Measurements from ENCODE around the gene HSFX3.
"Not testable (repeated sequence)": the region's sequence is repeated elsewhere in the genome, so short reads cannot be mapped to it uniquely, and the experiment has no call there.

Gene HSFX3

DNA sequence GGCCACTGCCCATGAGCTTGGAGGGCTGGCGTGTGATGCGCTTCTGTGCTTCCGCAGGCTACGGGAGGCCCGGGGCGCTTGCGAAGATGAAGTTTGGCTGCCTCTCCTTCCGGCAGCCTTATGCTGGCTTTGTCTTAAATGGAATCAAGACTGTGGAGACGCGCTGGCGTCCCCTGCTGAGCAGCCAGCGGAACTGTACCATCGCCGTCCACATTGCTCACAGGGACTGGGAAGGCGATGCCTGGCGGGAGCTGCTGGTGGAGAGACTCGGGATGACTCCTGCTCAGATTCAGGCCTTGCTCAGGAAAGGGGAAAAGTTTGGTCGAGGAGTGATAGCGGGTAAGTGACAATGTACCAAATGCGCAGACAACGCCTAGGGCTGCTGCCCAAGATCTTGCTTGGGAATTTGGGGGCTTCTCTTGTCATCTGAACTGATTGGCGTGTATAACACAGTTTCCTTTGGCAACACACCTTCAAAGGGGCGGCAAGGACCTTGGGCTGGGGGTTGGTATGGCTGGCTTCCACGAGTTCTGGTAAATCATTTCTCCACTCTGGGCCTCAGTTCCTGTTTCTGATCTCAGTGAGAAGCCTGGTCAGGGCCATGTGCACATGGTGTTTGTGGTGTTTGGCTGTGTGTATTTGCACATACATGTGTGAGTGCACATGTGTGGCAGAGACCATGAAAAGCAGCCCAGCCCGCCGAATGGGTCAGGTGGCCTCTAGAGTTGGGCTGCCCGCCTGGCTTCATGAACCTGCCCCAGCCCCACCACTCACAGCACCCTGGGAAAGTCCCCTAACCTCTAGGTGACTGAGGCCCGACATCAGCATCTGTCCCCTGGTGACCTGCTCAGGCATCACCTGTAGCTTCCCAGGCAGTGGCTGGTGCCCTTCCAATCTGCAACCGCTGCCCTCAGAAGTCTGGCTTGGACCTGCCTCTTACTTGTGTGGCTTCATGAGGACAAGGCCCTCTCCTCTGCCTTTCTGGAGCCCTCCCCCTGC is 3.9 kb downstream of the HSFX3 start:
- DNase-seq (ENCODE audit: insufficient read length, low spot score); FAIRE-seq: not testable (repeated sequence)

DNA sequence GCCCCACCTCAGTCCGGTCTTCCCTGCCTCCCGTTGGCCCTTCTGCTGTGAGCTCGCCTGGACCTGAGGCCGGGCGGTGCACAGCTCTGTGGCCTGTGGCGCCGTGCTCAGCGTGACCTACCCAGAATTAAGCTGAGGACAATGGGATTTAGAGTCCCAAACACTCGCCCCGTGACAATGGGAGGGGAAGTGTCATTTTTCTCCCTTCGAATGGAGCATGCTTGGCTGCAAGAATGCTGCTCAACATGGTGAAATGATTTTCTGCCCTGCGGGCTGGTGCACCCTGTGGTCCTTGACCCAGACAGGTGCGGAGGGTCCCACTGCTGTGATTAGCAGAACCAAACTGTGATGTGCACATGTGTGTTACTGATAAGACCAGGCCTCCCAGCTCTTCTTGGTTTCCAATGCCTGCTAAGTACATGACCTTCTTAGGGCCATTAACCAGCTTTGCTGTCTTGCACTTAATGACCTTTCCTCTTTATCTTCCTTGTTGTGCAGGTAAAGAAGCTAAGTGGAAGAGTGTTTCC is 8.1 kb downstream of the HSFX3 start:
- no peak for FAIRE-seq

GRCh38 chrX:149540621-149541520 is 8.9 kb downstream of the HSFX3 start, which contains the start of gene EOLA1:
Gene EOLA1, plus strand, starts transcription at chrX:149541012. Its CDS starts 4,619 bp downstream, at chrX:149545631.
- DNase-seq (ENCODE audit: insufficient read length, low spot score) (peak; percentile 41), FAIRE-seq (peak; percentile 26)

More for the DNA sequence above, 8.1 kb downstream of the HSFX3 start:
- no peak for DNase-seq (ENCODE audit: insufficient read length, low spot score)

DNA sequence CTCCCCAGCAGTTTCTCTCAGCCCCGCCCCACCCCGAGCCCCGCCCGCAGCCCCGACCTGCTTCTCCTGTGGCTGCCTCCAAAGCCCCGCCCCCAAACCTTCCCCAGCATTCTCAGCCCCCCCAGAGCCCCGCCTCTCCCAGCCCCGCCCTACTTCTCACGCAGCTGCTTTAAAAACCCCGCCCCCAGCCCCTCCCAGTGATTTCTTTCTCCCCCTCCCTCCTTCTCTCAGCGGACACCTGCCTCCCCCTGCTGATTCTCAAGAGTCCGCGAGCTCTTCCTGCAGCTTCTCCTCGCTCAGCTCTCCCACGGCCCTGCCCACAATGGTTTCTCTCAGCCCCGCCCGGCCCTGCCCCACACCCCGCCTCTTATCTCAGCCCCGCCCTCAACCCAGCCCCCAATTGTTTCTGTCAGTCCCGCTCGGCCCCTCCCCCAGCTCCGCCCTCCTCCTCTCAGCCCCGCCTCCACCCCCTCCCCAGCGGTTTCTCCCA is 9.5 kb downstream of the HSFX3 start:
- no peak for FAIRE-seq

DNA sequence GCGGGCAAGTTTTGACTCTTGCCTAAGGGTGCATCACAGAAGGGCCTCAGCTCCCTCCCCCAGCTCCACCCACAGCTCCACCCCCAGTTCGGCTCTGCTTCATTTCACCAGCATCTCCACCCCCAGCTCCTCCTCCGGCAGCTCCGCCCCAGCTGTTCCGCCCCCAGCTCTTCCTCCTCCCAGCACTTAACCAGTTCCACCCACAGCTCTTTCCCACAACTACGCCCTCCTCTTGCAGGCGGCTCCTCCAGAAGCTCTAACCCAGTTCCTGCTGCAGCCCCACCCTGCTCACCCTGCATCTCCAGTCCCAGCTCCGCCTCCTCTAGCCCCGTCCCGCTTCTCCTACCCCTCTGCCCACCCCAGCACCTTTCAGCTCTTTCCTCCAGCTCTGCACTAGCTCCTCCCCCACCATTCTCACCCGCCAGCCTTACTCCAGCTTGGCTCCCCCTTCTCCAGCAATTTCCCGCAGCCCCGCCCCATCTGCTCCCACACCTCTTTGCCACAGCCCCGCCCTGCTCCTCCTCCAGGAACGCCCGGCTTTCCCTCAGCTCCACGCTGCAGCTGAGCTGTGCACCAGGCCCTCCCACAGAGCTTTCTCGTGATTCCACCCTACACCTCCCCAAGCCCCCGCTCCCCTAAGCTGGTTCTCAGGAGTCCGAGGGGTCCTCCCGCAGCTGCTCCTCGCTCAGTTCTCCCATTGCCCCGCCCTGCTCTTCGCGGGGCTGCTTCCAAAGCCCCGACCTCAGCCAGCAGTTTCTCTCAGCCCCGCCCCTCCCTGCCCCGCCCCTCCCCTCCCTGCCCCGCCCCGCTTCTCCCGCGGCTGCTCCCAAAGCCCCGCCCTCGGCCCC is 10.2 kb downstream of the HSFX3 start:
- FAIRE-seq, result no peak

More for the DNA sequence above, 9.5 kb downstream of the HSFX3 start:
- DNase-seq (ENCODE audit: insufficient read length, low spot score), result peak; percentile 20

DNA sequence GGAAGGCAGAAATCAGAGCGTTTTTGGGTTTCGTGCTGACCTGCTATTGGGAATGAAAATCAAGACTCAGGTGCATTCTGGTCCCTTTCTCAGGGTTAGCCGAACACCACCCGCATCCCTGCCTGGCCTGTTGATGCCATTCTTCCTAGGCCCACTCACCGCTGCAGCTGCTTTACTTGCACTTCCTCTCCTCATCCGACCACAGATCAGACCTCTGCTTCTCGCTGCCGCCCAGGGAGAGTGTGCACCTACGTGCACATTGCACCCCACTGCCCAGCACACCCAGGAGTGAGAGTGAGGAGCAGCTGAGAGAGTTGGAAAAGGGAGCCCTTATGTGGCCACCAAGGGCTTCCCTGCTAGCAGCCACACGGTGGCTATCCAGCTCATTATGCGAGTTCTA is 12.2 kb downstream of the HSFX3 start:
- FAIRE-seq; DNase-seq (ENCODE audit: insufficient read length, low spot score): not testable (repeated sequence)

More for the DNA sequence above, 10.2 kb downstream of the HSFX3 start:
- DNase-seq (ENCODE audit: insufficient read length, low spot score), result peak; percentile 38

GRCh38 chrX:149534926-149535602 is 14.7 kb downstream of the HSFX3 start:
- FAIRE-seq; DNase-seq (ENCODE audit: insufficient read length, low spot score): not testable (repeated sequence)

GRCh38 chrX:149533999-149534398 is 15.7 kb downstream of the HSFX3 start:
- not testable (repeated sequence) for FAIRE-seq; DNase-seq (ENCODE audit: insufficient read length, low spot score)

DNA sequence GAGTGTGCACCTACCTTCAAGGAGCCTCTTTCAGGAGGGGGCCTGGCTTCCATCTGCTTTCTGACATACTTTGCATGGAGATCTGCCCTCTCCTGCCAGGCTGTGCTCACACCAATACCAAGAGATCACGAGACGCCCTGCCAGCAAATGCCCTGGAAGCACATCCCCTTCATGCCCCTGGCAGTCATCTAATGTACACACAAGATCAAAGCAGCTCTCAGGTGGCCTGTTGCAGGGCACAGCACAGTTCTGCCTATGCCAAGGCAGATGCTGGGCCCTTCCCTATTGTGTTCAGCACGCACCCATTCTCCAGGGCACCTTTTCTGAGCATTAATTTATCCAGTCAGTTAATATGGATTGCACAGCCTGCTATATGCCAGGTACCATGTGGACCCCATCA is 16.9 kb downstream of the HSFX3 start:
- not testable (repeated sequence) for FAIRE-seq

DNA sequence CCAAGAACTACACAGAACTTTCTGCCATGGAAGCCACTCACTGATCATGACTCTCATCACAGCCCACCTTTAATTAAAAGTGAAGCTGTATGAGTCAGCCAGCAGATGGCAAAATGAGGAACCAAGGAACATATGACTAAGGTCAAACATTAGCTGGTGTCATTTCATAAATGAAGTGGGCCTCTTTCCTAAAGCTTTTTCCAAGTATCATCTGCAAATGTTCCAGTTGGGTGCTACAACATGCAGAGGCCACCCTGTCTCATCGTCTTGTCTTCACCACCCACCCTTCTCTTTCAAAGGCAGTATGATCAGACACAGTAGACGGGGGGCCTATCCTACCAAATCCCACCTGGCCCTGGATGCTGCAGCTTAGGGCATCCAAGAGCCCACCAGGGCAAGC is 18.1 kb downstream of the HSFX3 start:
- no peak for DNase-seq (ENCODE audit: insufficient read length, low spot score)
- FAIRE-seq, result no peak

More for the DNA sequence above, 16.9 kb downstream of the HSFX3 start:
- not testable (repeated sequence) for DNase-seq (ENCODE audit: insufficient read length, low spot score)

- FAIRE-seq, result no peak
- DNase-seq (ENCODE audit: insufficient read length, low spot score), result no peak
These were observed 21.3 kb downstream of the HSFX3 start for GRCh38 chrX:149528381-149528780.

DNA sequence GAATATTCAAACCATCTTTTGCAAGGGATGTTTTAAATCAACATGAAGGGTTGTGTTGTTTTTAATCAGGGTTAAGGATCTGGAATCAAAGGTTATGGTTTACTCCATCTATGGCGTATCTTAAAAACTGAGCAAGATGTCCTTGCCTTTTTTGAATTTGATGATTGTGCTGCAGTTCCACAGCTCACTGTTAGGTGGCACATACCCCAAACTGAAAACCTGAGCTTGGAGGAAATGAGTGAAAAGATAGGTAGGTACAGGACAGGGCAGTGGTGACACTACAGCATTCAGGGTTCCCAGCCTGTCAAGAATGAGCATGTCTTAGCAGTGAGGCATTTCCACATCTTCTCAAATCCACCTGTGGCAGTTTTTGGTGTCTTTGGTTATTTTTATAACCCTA is 22.0 kb downstream of the HSFX3 start:
- no peak for FAIRE-seq
- no peak for DNase-seq (ENCODE audit: insufficient read length, low spot score)

DNA sequence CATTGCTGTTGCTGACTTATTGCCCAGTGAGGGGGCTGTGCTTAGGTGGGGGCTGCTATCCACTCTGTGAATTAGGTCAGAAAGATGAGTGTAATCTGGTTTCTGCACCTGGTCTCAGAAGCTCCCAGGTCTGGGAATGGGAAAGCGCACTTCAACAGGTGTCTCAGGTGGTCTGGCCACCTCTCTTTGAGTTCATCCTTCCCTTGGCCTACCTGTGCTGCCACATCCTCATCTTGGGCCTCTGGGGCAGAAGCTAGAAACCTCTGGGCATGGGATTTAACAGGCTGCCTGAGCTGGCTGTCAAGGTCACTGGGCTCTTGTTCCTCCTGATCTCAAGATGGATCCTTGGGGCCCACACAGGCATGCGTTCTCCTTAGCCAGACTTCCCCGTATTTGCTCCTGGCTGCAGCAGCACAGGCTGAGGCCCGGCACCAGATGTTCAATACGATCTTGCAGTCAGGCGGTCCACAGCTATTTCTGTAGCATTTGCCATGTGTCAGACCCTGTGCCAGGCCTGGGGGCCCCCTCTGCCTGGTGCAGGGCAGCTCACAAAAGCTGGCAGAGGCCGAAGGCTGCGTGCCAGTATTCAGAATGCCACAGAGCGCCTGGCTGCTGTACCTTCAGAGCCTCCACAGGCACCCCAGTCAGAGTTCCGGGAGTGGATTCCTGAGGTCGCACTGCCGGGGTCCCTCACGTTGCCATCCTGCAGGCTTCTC is 23.2 kb downstream of the HSFX3 start:
- DNase-seq (ENCODE audit: insufficient read length, low spot score); FAIRE-seq: not testable (repeated sequence)

DNA sequence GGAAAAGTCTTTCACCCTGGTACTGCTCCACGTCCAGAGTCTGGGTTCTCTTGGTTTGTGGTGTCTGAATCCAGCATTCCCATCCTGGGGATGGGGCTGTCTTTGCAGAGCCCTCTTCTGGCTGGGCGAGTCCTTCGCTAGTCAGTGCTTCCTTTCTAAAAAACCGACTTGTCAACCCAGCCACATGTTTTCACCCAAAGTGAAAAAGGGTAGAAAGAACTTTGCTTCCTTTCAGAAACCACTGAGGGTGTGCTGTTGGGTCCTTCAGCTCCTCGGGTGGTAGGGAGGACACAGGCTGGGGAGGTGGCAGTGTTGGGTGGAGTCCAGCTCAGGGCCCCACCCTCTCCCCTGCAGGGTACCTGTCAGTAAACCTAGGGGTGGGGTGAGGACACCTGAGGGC is 23.8 kb downstream of the HSFX3 start:
- not testable (repeated sequence) for FAIRE-seq; DNase-seq (ENCODE audit: insufficient read length, low spot score)

GRCh38 chrX:149525389-149525788 is 24.3 kb downstream of the HSFX3 start:
- not testable (repeated sequence) for FAIRE-seq; DNase-seq (ENCODE audit: insufficient read length, low spot score)

DNA sequence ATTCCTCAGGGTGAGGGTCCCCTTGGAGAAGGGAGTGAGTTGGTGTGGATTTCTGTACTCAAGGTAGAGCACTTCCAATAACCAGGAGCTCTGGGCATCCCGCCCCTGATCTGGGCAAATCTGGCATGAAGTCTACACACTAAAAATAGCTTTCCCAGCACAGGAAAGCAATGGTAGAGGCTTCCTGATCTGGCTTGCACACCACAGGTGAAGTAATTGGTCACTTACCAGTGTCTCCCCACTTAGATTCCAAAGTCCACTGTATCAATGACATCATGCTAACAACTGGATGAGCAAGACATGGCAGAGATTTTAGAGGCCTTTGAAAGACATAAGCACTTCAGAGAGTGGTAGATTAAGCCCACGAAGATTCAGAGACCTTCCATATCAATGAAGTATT is 26.8 kb downstream of the HSFX3 start:
- no peak for FAIRE-seq

DNA sequence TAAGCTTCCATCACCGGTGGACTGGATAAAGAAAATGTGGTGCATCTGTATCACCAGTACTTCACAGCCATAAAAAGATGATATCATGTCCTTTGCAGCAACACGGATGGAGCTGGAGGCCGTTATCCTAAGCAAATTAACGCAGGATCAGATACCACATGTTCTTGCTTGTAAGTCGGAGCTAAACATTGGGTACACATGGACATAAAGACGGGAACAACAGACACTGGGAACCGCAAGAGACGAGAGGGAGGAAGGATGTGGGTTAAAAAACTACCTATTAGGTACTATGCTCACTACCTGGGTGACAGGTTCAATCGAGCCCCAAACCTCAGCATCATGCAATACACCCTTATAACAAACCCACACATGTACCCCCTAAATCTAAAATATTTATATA is 28.3 kb downstream of the HSFX3 start:
- DNase-seq (ENCODE audit: insufficient read length, low spot score) (no peak), FAIRE-seq (no peak)

More for the DNA sequence above, 26.8 kb downstream of the HSFX3 start:
- no peak for DNase-seq (ENCODE audit: insufficient read length, low spot score)

DNA sequence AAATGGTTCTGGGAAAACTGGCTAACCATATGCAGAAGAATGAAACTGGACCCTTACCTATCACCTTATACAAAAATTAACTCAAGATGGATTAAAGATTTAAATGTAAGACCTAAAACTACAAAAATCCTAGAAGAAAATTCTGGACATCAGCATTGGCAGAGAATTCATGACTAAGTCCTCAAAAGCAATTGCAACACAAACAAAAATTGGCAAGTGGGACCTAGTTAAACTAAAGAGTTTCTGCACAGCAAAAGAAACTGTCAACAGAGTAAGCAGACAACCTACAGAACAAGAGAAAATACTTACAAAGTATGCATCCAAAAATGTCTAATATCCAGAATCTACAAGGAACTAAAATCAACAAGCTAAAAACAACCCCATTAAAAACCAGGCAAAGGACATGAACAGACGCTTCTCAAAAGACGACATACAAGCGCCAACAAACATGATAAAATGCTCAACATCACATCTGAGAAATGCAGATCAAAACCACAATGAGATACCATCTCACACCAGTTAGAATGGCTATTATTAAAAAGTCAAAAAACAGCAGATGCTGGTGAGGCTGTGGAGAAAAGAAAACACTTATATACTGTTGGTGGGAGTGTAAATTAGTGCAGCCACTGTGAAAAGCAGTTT is 29.0 kb downstream of the HSFX3 start:
- DNase-seq (ENCODE audit: insufficient read length, low spot score); FAIRE-seq: not testable (repeated sequence)
